Activated effector memory CD4-positive, alpha-beta T cell treated with Interleukin-2 at 50 U/mL for 16 hours (primary cell): Measurements from ENCODE around the gene FAM149A.

Experiments
- DNase-seq: peaks from one replicate; pipeline ENCODE4 v3.0.0-alpha.2; 2020

FAM149A gene

GRCh38 chr4:186205156-186205555 is 100.7 kb downstream of the FAM149A start:
- no peak for DNase-seq

DNA sequence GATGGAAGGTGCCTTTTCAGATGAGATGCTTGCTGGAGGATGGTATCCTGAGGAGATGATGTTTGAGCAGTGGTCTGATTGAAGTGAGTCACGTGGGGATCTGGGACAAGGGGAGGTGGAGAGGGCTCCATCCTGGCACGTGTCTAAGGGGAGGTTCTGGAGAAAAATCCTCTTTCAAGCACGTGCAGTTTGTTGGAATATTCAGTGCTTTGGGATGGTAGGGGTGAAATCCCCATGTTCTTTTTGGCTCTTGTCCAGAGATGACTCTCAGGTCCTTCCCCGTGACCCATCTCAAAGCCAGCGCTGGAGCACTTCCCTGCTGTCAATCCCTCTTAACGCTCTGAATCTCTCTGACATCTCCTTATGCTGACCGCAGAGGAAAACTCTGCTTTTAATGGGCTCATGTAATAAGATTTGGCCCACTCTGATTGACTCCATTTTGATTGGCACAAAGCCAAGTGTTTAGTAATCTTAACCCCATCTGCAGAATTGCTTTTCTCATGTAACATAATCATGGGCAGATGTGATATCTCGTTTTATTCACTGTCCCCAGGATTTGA is 112.0 kb downstream of the FAM149A start:
- DNase-seq, result no peak

- DNase-seq, result no peak
These were observed 113.3 kb downstream of the FAM149A start for GRCh38 chr4:186217733-186218293.

DNA sequence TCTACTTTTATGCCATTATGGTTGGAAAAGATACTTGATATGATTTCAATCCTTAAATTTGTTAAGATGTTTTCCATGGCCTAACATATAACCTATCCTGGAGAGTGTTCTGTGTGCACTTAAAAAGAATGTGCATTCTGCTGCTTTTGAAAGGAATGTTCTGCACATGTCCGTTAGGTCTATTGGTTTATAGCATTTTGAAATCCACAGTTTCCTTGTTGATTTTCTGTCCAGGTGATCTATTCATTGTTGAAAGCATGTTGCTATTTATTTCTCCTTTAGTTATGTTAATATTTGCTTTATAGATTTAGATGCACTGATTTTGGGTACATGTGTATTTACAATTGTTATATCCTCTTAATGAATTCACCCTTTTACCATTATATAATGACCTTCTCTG is 117.1 kb downstream of the FAM149A start:
- DNase-seq, result no peak
